Activated gamma-delta T cell (primary cell): ENCODE data around the gene DCDC1.
A peak's percentile ranks its signal among the peaks of the same experiment; 100 is the strongest.

Source experiments
- DNase-seq: peaks from one replicate; lab custom pipeline; 2025; lab: John Stamatoyannopoulos, UW
- total RNA-seq, 2 donors: gene quantifications; one replicate each; lab custom pipeline; 2026; lab: John Stamatoyannopoulos, UW

Gene DCDC1
- total RNA-seq, result 0.09 to 0.67 reads per million in 2 donors

- DNase-seq, result peak; percentile 72
Observed at GRCh38 chr11:31369348-31370329, at the start of gene DCDC1, which contains the start of gene DNAJC24. TSS of gene DCDC1 (minus strand) at chr11:31369739. CDS start at chr11:31328280, 41,459 bp downstream. TSS of gene DNAJC24 (plus strand) at chr11:31369860. CDS start at chr11:31370749, 889 bp downstream.

- no peak for DNase-seq
Observed at GRCh38 chr11:31419138-31419537, 49.6 kb upstream of the DCDC1 start.

GRCh38 chr11:31417816-31418215 is 48.3 kb upstream of the DCDC1 start:
- no peak for DNase-seq

GRCh38 chr11:31417357-31417756 is 47.8 kb upstream of the DCDC1 start:
- no peak for DNase-seq

- no peak for DNase-seq
Observed at GRCh38 chr11:31415435-31415834, 45.9 kb upstream of the DCDC1 start.

- no peak for DNase-seq
Observed at GRCh38 chr11:31414338-31414737, 44.8 kb upstream of the DCDC1 start.

- DNase-seq, result no peak
Observed at GRCh38 chr11:31412946-31413345, 43.4 kb upstream of the DCDC1 start.

GRCh38 chr11:31408201-31408600 is 38.7 kb upstream of the DCDC1 start:
- no peak for DNase-seq

- DNase-seq, result no peak
Observed at GRCh38 chr11:31404614-31405013, 35.1 kb upstream of the DCDC1 start.

- no peak for DNase-seq
Observed at GRCh38 chr11:31397239-31397834, 27.8 kb upstream of the DCDC1 start.

GRCh38 chr11:31387379-31387778 is 17.8 kb upstream of the DCDC1 start:
- DNase-seq, result no peak

GRCh38 chr11:31383116-31383515 is 13.6 kb upstream of the DCDC1 start:
- no peak for DNase-seq

GRCh38 chr11:31375879-31376278 is 6.3 kb upstream of the DCDC1 start:
- DNase-seq, result no peak

GRCh38 chr11:31366795-31367194 is 2.7 kb downstream of the DCDC1 start:
- no peak for DNase-seq

GRCh38 chr11:31361743-31362142 is 7.8 kb downstream of the DCDC1 start:
- DNase-seq, result no peak

- no peak for DNase-seq
Observed at GRCh38 chr11:31355817-31356216, 13.7 kb downstream of the DCDC1 start.

GRCh38 chr11:31355131-31355530 is 14.4 kb downstream of the DCDC1 start:
- no peak for DNase-seq

GRCh38 chr11:31351168-31351567 is 18.4 kb downstream of the DCDC1 start:
- no peak for DNase-seq

- DNase-seq, result no peak
Observed at GRCh38 chr11:31340903-31341572, 28.5 kb downstream of the DCDC1 start.

GRCh38 chr11:31337806-31338205 is 31.7 kb downstream of the DCDC1 start:
- no peak for DNase-seq

- no peak for DNase-seq
Observed at GRCh38 chr11:31328697-31329096, 40.8 kb downstream of the DCDC1 start.

- no peak for DNase-seq
Observed at GRCh38 chr11:31327417-31327816, 42.1 kb downstream of the DCDC1 start.
